Measurements from ENCODE around the gene KDM1A.
"Not testable (repeated sequence)": the region's sequence is repeated elsewhere in the genome, so short reads cannot be mapped to it uniquely, and the experiment has no call there.

- TF ChIP-seq ZBTB1 (tag by site-specific recombination; IDR thresholded peaks at IDR 0.05); CTCF (tag by site-specific recombination; IDR thresholded peaks at IDR 0.05); ATF2 (tag by site-specific recombination; IDR thresholded peaks at IDR 0.05; ENCODE audit: low read depth); GFI1B (tag by site-specific recombination; IDR thresholded peaks at IDR 0.05); ZNF558 (tag by site-specific recombination; IDR thresholded peaks at IDR 0.05); BCL6B (tag by site-specific recombination; IDR thresholded peaks at IDR 0.05); PATZ1 (tag by site-specific recombination; IDR thresholded peaks at IDR 0.05): not testable (repeated sequence)
Measured at GRCh38 chr1:22993220-22993795, 26.0 kb upstream of the KDM1A start.

All from HEK293 (cell line).